Endometrium (tissue), 2 donors: ENCODE results near the gene ARNT2.

ENCODE experiments used
- FAIRE-seq: peaks from 2 replicates; lab custom pipeline; 2012; peaks lifted over from hg19 to GRCh38; lab: Jason Lieb, UNC
- donor health status: control.
- donor health status: control.

Gene ARNT2

GRCh38 chr15:80595396-80595795, 191.2 kb downstream of the ARNT2 start:
- FAIRE-seq, result no peak

- no peak for FAIRE-seq
These were observed 192.4 kb downstream of the ARNT2 start for GRCh38 chr15:80596521-80596976.

GRCh38 chr15:80597076-80597475, 192.9 kb downstream of the ARNT2 start:
- no peak for FAIRE-seq

- FAIRE-seq, result no peak
These were observed 195.2 kb downstream of the ARNT2 start for GRCh38 chr15:80599359-80599758.

- no peak for FAIRE-seq
These were observed 196.4 kb downstream of the ARNT2 start for GRCh38 chr15:80600626-80601025.

GRCh38 chr15:80601256-80601655, 197.1 kb downstream of the ARNT2 start:
- FAIRE-seq, result no peak

GRCh38 chr15:80604583-80605575, 200.7 kb downstream of the ARNT2 start:
- no peak for FAIRE-seq

- FAIRE-seq, result no peak
These were observed 201.5 kb downstream of the ARNT2 start for GRCh38 chr15:80605591-80606150.

- no peak for FAIRE-seq
These were observed 202.4 kb downstream of the ARNT2 start for GRCh38 chr15:80606511-80607071.

GRCh38 chr15:80607287-80607980, 203.3 kb downstream of the ARNT2 start:
- FAIRE-seq, result peak; percentile 59

GRCh38 chr15:80608688-80609087, 204.5 kb downstream of the ARNT2 start:
- no peak for FAIRE-seq

- no peak for FAIRE-seq
These were observed 204.9 kb downstream of the ARNT2 start for GRCh38 chr15:80609091-80609490.

- FAIRE-seq, result no peak
These were observed 205.3 kb downstream of the ARNT2 start for GRCh38 chr15:80609512-80609946.

GRCh38 chr15:80611543-80612080, 207.4 kb downstream of the ARNT2 start:
- no peak for FAIRE-seq

- FAIRE-seq, result no peak
These were observed 208.1 kb downstream of the ARNT2 start for GRCh38 chr15:80612118-80612823.

- no peak for FAIRE-seq
These were observed 209.7 kb downstream of the ARNT2 start for GRCh38 chr15:80613762-80614365.

GRCh38 chr15:80614711-80615360, 210.7 kb downstream of the ARNT2 start:
- no peak for FAIRE-seq

- FAIRE-seq, result no peak
These were observed 211.2 kb downstream of the ARNT2 start for GRCh38 chr15:80615361-80615736.

- no peak for FAIRE-seq
These were observed 211.7 kb downstream of the ARNT2 start for GRCh38 chr15:80615783-80616391.
